Measurements from ENCODE around the gene TMED5. TPM values are rescaled to one million over a fixed set of nuclear protein-coding genes. Genes with fewer than 3 reads are reported as not detected.
"Not testable (repeated sequence)": the region's sequence is repeated elsewhere in the genome, so short reads cannot be mapped to it uniquely, and the experiment has no call there.

The TMED5 gene
- polyA plus RNA-seq, 3 donors: 76.7 to 99.9 (median 77.9) TPM

GRCh38 chr1:93180723-93181613, 755 bp upstream of the TMED5 start, which contains the start of gene CCDC18:
CCDC18 (plus strand) TSS chr1:93180724; CDS start chr1:93183362, 2,638 bp downstream.
- no peak for DNase-seq

DNA sequence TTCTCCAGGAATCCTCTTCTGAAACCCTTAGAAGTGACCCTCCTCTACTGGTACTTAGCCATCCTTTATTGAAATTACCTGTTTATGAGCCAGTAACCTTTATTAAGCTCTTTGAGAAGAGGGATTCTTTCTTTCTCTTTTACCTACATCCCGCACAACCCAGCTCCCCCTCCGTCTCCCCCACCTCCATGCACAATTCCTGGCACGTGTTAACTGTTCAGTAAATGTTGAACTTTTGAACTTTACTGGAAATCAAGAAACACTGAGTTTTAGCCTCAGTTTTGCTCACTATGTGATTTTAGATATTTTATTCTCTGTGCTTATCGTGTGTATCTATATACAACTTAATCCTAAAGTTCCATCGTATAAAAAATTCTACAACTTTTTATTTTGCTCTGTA, 1.8 kb downstream of the TMED5 start:
- no peak for DNase-seq

- DNase-seq: peak; percentile 41
Measured at GRCh38 chr1:93177991-93178390, 2.2 kb downstream of the TMED5 start.

DNA sequence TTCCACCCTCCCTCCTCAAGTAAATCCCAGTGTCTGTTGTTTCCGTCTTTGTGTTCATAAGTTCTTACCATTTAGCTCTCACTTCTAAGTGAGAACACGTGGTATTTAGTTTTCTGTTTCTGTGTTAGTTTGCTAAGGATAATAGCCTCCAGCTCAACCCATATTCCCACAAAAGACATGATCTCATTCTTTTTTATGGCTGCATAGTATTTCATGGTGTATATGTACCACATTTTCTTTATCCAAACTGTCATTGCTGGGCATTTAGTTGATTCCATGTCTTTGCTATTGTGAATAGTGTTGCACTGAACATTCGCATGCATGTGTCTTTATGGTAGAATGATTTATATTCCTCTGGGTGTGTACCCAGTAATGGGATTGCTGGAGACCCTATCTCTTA, 5.6 kb downstream of the TMED5 start:
- DNase-seq: not testable (repeated sequence)

- DNase-seq: no peak
Measured at GRCh38 chr1:93172778-93173177, 7.4 kb downstream of the TMED5 start.

GRCh38 chr1:93171549-93172034, 8.6 kb downstream of the TMED5 start:
- no peak for DNase-seq

DNA sequence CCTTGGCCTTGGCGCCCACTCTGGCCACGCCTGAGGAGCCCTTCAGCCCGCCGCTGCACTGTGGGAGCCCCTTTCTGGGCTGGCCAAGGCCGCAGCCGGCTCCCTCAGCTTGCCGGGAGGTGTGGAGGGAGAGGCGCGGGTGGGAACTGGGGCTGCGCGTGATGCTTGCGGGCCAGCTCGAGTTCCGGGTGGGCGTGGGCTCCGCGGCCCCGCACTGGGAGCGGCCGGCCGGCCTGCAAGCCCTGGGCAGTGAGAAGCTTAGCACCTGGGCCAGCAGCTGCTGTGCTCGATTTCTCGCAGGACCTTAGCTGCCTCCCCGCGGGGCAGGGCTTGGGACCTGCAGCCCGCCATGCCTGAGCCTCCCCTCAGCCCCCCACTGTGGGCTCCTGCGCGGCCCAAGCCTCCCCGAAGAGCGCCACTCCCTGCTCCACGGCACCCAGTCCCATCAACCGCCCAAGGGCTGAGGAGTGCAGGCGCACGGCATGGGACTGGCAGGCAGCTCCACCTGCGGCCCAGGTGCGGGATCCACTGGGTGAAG, 10.0 kb downstream of the TMED5 start:
- DNase-seq: not testable (repeated sequence)

DNA sequence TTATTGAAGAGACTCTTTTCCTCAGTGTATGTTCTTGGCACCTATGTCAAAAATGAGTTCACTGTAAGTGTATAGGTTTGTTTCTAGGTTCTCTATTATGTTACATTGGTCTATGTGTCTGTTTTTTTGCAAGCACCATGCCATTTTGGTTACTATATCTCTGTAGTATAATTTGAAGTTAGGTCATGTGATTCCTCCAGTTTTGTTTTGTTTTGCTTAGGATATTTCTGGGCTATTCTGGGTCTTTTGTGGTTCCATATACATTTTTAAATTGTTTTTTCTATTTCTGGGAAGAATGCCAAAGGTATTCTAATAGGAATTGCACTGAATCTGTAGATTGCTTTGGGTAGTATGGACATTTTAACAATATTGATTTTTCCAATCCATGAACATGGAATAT, 13.2 kb downstream of the TMED5 start:
- DNase-seq: no peak

DNA sequence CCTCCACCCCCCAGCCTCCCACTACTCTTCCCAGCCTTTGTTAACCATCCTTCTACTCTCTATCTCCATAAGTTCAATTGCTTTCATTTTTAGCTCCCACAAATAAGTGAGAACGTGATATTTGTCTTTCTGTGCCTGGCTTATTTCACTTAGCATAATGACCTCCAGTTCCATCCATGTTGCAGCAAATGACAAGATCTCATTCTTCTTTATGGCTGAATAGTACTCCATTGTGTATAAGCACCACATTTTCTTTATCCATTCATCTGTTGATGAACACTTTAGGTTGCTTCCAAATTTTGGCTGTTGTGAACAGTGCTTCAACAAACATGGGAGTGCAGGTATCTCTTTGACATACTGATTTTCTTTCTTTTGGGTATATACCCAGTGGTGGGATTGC, 14.3 kb downstream of the TMED5 start:
- not testable (repeated sequence) for DNase-seq

DNA sequence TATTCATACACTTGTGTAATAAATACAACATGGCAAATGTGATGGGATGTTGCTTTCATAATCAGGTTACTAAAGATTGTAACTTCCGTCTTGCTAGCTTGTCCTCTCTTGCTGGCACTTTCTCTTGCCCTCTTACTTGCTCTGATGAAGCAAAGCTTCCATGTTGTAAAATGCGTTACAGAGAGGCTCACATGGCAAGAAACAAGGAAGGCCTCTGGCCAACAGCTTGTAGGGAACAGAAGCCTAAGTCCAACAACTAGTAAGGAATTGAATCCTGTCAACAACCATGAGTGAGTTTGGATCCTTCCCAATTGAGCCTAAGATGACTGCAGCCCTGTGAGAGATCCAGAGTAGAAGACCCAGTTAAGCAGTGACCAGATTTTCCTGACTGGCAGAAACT, 15.4 kb downstream of the TMED5 start:
- DNase-seq: no peak

DNA sequence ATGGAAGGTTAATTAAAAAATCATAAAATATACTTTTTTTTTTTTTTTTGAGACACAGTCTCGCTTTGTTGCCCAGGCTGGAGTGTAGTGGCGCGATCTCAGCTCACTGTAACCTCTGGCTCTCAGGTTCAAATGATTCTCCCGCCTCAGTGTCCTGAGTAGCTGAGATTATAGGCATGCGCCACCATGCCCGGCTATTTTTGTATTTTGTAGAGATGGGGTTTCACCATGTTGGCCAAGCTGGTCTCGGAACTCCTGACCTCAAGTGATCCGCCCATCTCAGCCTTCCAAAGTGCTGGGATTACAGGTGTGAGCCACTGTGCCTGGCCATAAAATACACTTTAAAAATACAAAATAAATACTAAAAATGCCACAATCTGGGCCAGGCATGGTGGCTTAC, 16.9 kb downstream of the TMED5 start:
- not testable (repeated sequence) for DNase-seq

- no peak for DNase-seq
Measured at GRCh38 chr1:93159337-93159736, 20.9 kb downstream of the TMED5 start.

DNA sequence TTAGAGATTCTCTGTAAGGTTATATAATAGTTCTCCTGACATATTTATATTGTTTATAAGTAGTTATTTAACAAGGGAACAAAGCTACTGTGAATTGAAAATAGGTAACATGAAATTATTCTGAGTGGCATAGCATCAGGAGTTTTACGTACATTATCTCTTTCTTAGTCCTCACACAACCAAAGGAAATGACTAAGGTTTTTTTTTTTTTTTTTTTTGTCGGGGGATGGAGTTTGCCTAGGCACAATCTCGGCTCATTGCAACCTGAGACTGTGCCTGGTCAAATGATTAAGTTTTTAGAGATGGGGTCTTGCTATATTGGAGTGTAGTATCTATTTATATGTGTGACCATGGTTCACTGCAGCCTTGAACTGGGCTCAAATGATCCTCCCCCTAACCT, 24.9 kb downstream of the TMED5 start:
- no peak for DNase-seq

- no peak for DNase-seq
Measured at GRCh38 chr1:93154898-93155297, 25.3 kb downstream of the TMED5 start.

GRCh38 chr1:93152835-93153234, 27.4 kb downstream of the TMED5 start:
- DNase-seq: no peak

DNA sequence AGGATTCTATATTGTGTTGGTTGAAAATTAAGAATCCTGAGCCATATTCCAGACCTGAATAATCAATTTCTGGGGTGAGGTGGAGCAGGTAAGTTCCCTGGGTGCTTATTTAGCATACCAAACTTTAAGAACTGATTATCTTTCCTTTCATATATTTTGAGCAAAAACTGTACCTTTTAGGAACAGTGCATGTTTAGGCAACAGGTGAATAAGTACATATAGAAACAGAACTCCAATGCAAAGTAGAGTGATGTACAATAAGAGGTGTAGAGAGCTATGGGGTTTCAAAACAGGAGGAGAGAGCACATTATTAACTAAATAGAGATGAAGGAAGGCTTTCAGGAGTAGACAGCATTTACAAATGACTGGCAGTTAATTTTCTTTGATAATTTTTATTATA, 28.7 kb downstream of the TMED5 start:
- no peak for DNase-seq

DNA sequence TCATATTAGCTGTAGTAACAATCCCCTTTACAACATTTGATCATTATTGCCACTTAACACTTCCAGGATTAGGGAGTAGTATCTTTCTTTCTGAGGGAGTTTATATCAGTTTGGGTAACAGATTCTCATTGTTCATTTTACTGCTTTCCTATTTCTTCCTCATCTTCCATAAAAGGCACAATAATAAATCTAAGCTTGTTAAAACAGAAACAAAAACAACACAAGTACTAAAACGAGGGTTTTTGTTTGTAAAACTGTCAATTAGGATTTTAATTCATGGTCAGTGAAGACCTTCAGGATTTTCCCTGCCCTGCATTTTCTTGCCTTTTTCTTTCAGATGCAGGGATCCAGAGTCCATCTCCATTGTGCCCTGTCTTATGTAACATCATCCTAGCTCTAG, 29.5 kb downstream of the TMED5 start:
- DNase-seq: no peak

GRCh38 chr1:93148001-93148400, 32.2 kb downstream of the TMED5 start:
- no peak for DNase-seq

- DNase-seq: no peak
Measured at GRCh38 chr1:93143769-93144168, 36.4 kb downstream of the TMED5 start.

DNA sequence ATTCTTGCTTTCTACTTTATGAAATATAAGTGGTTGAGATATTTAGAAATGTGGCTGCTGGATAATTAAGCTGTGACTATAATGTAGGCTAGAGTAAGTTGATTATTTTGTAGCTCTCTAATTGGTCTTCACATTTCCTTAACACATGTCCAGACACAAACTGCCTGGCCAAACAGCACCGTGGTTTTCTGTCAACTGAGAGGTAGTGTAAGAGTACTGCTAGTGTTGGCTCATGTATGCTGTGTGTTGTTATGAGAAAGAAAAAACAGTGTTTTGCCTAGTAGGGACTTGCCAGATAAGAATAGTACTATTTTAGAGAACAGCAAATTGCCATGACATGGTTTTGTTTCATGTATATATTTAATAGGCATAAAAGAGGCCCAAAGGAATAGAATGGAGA, 37.1 kb downstream of the TMED5 start:
- DNase-seq: no peak

GRCh38 chr1:93142161-93142560, 38.1 kb downstream of the TMED5 start:
- DNase-seq: no peak

GRCh38 chr1:93140106-93140505, 40.1 kb downstream of the TMED5 start:
- DNase-seq: no peak

- DNase-seq: no peak
Measured at GRCh38 chr1:93137604-93138292, 42.5 kb downstream of the TMED5 start.
